NCI-H82 treated with DMSO at 0.1 percent for 48 hours (cell line): ENCODE data around the gene SHMT1.
A peak's percentile ranks its signal among the peaks of the same experiment; 100 is the strongest.
"Not testable (repeated sequence)": the region's sequence is repeated elsewhere in the genome, so short reads cannot be mapped to it uniquely, and the experiment has no call there.

Experiments
- DNase-seq: peaks from one replicate; lab custom pipeline; 2025; ENCODE audit not compliant: unreplicated experiment; lab: John Stamatoyannopoulos, UW

The SHMT1 gene

DNA sequence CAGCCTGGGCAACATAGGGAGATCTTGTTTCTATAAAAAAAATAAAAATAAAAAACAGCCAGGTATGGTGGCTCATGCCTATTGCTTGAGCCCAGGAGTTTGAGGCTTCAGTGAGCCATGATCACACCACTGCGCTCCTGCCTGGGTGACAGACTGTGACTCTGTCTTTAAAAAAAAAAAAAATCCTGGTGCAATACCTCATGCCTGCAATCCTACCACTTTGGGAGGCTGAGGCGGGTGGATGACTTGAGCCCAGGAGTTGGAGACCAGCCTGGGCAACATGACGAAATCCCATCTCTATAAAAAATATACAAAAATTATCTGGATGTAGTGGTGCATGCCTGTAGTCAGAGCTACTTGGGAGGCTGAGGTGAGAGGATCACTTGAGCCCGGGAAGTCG is 15.3 kb upstream of the SHMT1 start:
- not testable (repeated sequence) for DNase-seq

DNA sequence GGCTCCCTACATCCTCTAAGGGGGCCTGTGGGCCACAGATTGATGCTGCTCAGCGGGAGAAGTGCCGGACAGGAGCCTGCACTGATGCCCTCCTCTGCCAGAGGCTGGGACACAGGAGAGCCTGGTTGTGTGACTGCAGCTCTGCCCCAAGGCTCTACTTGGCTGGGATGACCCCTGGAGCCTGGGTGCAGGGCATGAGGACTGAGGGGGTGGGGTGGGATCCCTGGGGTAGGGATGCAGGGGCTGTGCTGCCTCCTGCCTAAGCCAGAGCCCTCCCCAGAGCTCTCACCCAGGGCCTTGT is 14.8 kb upstream of the SHMT1 start:
- DNase-seq: no peak

DNA sequence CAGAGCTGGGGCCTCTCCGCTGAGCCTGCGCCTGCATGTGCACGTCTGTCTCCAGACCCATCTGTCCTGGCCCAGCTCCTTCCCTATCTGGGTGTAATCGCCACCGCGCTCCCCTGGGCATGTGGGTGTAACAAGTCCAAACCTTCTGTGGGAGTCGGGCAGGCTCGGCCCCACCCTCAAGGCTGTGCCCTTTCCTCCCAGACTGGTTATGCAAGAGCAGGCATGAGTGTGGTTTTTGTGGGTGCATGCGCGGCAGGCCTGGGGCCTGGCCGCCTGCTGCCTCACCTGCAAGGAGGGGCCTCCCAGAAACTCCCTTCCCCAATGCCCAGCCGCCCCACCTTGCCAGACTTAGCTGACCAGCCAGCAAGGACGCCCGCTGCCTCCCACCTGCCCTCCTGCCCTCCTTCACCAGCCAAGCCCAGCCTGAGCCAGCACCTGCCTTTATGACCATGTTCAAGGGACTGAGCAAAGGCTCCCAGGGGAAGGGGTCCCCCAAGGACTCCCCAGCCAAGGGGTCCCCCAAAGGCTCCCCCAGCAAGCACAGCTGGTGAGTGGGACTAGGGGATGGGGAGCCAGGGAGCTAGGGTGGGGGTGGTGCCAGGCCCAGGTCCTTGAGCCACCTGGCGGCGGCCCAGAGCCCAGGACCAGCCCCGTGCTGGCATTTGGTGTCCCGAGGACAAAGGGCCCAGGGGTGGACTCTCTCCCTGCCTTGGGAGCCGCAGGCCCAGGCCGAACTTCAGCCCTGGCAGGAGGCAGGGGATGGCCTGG is 14.3 kb upstream of the SHMT1 start, which contains the start of gene EVPLL:
Gene EVPLL, plus strand, starts transcription at position 342 of the 768 bp plus-strand sequence. CDS start 3,160 bp downstream, outside the sequence.
- DNase-seq: peak; percentile 83

DNA sequence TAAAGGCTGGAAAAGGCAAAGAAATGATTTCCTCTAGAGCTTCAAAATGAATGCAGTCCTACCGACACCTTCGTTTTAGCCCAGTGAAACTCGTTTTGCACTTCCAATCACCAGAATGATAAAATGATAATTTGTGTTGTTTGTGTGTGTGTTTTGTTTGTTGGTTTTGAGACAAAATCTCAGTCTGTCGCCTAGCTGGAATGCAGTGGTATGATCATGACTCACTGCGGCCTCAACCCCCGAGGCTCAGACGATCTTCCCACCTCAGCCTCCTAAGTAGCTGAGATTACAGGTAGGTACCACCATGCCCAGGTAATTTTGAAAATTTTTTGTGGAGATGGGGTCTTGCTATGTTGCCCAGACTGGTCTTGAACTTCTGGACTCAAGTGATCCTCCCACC is 10.9 kb upstream of the SHMT1 start:
- DNase-seq: no peak

DNA sequence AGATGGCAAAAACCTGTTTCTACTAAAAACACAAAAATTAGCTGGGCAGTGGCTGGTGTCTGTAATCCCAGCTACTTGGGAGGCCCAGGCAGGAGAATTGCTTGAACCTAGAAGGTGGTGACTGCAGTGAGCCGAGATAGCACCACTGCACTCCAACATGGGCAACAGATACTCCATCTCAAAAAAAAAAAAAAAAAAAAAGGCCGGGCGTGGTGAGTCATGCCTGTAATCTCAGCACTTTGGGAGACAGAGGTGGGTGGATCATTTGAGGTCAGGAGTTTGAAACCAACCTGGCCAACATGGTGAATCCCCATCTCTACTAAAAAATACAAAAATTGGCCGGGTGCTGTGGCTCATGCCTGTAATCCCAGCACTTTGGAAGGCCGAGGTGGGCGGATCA is 9.8 kb upstream of the SHMT1 start:
- DNase-seq: not testable (repeated sequence)

DNA sequence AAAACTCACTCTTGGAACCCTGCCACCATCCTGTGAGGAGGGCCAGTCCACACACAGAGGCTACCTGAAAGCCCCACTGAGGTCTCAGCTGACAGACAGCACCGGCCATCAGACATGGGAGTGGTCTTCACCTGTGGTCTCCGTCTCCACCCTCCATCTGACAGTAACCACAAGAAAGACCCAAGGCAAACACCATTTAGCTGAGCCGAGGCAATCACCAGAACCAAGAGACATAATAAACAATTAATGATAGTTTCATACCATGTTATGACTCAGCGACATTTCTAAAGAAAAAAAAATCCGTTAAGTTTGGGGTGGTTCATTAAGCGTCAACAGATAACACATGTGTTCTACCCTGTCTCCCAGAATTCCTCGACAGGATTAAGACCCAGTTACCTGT is 8.1 kb upstream of the SHMT1 start:
- no peak for DNase-seq

DNA sequence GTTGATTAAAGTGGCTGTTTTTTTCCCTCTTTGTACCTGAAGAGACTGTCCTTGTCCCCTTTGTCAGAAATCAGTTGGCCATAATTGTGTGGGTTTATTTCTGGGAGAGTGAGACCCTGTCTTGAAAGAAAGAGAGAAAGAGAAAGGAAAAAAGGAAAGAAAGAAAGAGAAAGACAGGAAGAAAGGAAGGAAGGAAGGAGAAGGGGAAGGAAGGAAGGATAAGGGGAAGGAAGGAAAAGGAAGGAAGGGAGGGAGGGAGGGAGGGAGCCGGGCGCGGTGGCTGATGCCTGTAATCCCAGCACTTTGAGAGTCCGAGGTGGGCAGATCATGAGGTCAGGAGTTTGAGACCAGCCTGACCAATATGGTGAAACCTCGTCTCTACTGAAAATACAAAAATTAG is 7.4 kb upstream of the SHMT1 start:
- no peak for DNase-seq

DNA sequence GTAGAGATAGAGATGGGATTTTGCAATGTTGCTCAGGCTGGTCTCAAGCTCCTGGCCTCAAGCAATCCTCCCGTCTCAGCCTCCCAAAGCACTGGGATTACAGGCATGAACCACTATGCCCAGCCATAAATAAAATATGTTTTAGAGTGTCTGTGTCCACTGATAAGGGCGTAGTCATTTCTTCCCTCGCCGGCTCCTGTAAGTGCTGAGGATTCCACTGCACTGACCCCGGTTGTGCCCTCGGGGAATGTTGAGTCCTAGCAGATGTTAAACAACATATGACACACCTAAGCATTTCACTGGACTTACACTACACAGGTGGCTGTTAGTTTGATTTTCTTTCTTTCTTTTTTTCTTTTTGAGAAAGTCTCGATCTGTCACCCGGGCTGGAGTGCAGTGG is 5.6 kb upstream of the SHMT1 start:
- no peak for DNase-seq

DNA sequence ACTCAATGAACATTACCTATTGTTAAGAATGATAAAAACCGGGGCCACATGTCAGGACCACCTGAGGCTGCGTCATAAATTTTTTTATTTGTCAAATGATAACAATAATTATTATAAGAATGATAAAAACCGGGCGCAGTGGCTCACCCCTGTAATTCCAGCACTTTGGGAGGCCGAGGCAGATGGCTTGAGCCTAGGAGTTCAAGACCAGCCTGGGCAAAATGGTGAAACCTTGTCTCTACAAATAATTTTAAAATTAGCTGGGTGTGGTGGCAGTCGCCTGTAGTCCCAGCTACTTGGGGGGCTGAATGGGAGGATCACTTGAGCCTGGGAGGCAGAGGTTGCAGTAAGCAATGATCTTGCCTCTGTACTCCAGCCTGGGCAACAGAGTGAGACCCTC is 816 bp upstream of the SHMT1 start:
- DNase-seq: no peak

DNA sequence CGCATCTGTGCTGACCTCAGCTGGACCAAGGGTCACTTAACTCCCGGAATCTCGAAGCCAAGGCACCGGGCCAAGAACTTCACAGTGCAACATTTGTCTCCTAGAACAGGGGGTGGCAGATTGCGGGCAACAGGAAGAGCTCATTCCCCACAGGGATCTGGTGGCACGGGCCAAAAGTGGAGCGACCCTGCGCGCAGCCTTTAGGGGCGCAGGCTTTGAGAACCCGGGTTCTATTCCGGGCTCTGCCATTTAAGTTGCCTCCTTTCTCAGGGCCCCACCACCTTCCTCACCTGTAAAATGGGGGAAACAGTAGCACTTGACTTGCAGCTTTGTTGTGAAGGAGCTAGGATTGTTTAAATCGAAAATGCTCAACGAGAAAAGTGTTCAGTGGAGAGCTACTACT is 651 bp downstream of the SHMT1 start:
- DNase-seq: no peak

DNA sequence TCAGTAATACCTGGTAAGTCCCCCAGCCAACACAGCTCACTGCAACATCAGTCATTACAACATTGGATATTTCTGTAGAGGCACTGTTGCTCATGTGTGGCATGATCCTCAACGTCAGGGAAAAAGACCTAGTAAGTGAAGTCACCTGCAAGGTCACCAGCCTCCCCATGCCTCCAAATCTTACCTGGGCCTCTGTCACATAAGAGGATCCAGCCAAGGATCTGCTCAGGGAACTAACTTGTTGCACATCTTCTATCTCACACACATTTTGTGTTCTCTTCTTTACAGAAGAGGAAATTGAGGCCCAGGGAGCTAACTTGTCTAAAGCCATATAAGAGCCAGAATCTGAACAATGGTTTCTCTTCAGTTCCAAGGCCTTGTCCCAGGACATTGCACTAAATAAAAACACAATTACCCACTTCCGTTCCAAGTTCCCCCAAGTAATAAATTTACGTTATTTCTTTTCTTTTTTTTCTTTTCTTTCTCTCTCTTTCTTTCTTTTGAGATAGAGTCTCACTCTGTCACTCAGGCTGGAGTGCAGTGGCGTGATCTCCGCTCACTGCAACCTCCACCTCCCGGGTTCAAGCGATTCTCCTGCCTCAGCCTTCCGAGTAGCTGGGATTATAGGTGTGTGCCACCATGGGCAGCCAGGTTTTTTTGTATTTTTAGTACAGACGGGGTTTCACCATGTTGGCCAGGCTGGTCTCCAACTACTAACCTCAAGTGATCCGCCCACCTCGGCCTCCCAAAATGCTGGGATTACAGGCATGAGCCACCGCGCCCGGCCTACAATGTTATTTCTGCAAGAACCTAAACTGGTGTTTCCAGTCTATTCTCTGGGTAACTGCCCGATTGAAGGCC is 1.3 kb downstream of the SHMT1 start:
- DNase-seq: no peak

DNA sequence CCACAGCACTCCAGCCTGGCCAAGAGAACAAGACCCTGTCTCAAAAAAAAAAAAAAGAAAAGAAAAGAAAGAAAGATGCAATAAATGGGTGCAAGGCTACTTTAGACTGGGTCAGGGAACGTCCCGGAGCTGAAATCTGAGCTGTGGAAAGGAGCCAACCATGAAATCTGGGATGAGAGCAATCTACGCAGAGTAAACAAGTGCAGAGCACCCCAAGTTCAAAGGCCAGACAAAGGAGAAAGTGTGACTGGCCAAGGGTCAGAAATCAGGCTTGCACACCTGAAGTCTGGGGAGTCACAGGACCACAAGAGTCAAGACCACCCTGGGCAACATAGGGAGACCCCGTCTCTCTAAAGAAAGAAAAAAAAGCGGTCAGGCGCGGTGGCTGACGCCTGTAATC is 2.8 kb downstream of the SHMT1 start:
- no peak for DNase-seq

DNA sequence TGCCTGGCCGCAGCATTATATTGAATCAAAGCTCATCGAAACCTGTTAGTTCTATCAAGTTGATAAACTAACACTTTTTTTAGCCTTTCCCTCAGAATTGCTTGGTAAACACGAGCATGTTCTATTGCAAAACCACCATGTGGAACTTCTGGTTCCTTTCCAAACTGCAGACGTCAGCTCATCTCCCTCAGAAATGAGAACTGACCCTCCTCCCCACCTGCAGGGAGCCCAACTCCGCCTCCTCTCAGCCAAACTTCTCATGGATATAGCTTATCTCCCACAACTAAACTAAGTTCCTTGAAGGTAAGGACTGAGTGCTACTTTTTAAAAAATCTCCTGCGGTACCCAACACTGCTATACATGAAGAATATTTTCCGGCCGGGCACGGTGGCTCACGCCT is 6.7 kb downstream of the SHMT1 start:
- DNase-seq: no peak

DNA sequence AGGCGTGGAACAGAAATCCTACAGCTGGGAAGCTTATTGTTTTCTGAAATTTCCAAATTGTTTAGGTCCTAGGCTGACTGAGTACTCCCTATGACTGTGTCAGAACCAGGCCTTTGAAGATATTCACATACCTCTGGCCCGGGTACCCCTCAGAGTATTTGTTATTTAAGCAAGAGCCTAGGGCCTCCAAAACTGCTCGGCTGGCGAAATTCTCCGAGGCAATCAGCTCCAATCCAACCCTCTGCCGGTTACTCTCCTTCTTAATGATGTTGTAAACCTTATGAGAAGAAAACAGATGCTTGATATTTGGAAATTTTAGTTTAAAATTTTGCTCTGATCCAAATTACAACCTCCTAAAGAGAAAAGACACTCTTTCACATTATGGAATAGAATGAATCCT is 9.8 kb downstream of the SHMT1 start:
- DNase-seq: no peak

DNA sequence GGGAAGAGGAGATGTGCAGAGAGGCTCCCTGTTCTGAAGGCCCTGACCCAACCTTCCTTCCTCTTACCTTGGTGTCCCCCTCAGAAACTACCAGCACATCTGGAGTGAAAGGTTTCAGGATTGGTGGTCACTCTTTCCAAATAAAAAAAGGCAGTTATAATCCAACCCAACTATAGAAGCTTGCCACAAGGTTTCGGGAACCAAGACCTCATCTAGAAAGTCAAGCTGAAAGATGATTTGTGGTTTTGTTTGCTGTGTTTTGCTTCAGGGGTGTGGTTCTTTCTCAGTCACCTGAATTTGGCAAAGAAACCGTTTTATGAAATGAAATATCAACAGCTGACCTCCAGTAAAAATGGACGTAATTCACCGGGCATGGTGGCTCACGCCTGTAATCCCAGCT is 19.3 kb downstream of the SHMT1 start:
- DNase-seq: no peak

DNA sequence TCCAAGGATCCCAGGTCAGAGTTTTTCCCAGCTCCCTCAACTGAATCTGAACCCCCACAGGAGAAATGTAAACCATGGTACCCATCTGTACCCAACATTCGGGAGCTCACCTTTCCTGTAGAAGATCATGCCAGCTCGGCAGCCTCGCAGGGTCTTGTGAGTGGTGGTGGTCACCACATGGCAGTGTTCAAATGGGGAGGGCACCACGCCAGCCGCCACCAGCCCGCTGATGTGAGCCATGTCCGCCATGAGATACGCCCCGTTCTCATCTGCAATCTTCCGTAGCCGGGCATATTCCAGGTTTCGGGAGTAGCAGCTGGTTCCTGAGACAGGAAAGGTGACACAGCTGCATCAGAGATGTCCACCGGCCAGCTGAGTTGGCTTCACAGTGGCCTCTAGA is 23.4 kb downstream of the SHMT1 start:
- no peak for DNase-seq

DNA sequence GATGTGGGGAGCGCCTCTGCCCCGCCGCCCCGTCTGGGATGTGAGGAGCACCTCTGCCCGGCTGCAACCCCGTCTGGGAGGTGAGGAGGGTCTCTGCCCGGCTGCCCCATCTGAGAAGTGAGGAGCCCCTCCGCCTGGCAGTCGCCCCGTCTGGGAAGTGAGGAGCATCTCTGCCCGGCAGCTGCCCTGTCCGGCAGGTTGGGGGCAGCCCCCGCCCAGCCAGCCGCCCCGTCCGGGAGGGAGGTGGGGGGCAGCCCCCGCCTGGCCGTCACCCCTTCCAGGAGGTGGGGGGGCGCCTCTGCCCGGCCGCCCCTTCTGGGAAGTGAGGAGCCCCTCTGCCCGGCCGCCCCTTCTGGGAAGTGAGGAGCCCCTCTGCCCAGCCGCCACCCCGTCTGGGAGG is 25.2 kb downstream of the SHMT1 start:
- not testable (repeated sequence) for DNase-seq

DNA sequence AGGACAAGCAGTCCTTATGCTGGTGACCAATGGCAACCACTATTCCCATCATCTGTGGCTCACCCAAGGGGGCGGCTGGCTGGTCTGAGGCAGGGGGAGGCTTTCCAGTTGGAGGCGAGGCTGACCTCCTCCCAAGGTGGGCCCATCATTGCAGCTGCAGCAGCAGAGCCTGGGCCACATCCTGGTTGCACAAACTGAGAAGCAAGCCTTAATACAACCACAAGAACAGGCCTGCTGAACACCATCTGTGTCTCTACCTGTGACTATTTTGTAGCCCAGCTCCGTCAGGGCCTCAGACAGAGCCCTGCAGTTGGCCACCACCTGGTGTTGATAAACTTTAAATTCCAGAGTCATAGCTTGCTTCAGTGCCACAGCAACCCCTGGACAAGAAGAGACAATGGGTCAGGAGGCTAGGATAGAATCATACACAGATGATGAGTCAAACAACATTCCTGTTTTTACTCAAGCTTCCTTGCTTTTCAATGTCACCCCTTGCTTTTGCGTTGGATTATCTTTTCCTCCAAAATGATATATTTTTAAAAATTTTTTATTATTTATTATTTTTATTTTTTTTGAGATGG is 30.4 kb downstream of the SHMT1 start:
- DNase-seq: no peak

DNA sequence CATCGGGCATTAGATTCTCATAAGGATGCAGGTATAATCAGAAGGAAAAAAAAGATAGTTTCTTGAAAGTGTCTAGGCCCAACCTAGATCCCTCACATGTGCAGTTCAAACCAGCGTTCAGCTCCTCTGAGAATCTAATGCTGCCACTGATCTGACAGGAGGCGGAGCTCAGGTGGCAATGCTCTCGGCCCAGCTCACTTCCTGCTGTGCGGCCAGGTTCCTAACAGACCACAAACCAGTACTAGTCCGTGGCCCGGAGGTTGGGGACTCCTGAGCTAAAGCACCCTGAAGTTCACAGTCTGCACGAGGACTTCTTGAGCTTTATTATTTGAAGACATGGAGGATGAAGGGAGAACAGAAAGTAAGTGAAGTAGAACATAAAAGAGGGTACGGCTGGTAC is 31.5 kb downstream of the SHMT1 start:
- no peak for DNase-seq

DNA sequence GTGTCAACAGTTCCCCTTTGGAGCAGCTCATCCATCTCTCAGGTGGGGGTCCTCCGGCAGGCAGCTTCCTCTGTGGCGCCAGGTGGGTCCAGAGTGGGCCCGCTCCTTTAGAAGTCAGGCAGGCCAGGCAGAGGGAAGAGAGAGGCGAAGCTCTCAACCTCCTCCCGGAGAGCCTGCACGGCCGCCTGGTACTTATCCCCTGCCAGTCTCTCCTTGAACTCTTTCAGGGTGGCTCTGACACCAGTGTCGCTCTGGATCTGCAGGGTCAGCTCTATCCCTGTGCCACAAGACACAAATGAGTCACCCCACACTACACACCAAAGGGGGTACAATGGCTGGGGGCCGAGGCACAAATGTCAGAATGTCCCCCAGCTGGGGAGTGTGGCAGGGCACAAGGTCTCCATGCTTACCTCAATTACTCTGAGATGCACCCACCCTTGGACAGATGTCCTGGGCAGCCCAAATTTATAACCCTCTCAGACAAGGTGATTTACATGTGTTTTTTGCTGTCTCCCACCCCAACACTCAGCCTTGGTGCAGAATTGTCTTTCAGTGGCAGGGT is 34.6 kb downstream of the SHMT1 start:
- DNase-seq: no peak

DNA sequence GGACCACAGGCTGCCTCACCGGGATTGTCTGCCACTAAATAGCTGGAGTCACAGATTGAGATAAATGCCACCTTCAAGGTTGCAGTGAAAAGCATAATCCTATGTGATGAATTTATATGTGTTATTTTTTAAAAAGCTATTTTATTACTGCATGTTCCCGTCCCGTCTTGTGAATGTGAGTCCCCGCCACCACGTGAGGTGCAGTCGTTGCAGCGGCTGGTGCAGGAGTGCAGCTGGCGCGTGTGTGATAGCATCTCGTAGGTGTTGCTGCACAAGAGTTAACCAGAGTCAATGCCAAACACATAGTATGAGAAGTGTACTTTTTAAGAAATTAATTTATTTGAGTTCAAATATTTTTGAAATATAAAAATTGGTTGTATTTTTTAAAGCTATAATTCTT is 35.8 kb downstream of the SHMT1 start:
- no peak for DNase-seq

DNA sequence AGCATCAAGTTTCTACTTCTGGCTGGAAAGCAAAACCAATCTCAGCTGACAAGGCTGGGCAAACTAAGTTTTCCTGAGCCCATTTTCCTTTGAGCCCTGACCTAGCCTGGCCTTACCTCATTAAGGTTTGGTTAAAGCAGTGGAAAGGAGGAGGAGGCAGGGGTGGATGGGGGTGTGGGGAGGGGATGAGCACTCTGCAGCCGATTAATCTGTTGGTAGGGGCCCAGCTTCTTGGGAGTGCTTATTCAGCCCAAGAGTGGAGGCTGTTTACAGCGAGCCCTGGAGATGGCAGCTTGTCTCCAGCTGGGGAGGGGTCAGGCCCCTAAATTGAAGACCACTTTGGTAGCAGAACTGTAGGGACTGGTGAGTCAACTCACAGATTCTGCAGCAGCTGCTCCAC is 36.3 kb downstream of the SHMT1 start:
- no peak for DNase-seq
